NCI-H524 treated with DMSO at 0.1 percent for 48 hours (cell line): ENCODE measurements around the gene FAM76A.
A peak's percentile ranks its signal among the peaks of the same experiment; 100 is the strongest.
"Not testable (repeated sequence)": the region's sequence is repeated elsewhere in the genome, so short reads cannot be mapped to it uniquely, and the experiment has no call there.

Source experiments
- DNase-seq: peaks from one replicate; lab custom pipeline; 2025; lab: John Stamatoyannopoulos, UW

The FAM76A gene

DNA sequence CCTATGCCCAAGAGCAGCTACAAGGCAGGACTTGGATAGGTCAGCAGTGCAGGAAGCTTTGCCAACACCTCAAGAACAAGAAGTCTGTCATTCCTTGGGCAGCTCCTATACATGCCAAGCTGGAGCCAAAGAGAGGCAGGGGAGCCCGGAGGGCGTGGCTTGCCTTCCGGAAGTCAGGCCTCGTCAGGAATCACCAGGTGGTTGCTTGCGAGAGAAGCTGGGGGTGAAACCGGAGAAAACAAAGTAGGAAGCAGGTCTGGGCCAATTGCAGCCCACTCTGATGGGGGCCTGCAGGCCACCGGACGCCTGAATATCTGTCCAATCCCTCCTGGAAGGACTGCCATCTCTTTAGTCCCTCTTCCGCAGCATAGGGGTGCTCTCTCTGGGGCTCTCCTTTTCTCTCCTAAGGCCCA is 794 bp upstream of the FAM76A start:
- no peak for DNase-seq

DNA sequence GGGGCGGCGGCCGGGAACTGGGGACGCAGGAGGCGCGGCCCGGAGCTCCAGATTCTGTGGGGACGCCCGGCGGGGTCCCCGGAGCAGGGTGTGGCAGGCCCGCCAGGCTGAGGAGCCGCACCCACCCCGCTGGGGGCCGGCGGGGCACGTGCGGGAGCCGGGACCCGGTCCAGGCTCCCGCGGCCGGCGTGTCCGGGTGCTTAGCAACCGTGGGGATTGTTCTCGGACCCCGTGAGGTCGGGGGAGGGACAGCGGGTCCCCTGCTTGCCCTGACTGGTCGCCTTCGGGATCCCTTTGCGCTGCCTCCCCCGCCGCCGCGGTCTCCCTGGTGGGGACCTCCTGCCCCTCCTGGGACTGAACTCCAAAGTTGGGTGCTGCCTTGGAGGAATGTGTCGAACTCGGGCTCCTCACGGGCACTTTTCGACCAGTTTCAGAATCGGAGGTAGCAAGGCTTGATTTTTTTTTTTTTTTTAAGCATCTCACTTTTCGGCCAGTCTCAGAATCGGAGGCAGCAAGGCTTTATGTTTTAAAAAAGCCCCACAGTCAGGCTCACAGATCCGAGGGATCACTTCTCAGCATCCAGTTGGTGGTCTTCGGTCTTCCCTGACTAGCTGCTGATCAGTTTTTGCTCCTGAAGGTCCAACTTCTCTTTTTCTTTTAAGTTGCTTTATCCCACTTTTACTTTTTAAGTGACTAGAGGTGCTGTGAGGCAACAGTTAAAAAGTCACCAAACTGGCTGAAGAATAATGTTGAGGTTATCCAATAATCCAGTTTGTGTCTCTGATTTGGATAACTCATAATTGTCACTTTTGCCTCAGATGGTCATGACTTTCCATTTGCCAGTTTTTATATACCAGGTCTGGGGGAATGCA is 648 bp downstream of the FAM76A start:
- DNase-seq = no peak

DNA sequence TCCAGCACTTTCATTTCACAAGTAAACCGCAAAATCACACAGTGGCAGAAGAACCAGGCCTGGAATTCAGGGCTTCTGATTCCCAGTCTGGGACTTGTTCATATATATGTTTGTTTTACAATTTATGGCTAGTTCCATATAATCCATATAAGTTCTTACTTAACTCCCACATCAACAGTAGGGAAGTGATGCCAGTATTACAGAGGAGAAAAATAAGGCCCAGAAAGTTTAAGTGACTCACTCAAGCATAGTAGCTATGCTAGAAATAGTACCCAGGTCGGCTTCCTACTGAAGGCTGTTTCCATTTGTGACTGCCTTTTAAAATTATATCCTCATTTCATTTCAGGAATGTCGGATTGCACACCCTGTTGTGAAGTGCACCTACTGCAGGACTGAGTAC is 1.4 kb downstream of the FAM76A start:
- DNase-seq = no peak

DNA sequence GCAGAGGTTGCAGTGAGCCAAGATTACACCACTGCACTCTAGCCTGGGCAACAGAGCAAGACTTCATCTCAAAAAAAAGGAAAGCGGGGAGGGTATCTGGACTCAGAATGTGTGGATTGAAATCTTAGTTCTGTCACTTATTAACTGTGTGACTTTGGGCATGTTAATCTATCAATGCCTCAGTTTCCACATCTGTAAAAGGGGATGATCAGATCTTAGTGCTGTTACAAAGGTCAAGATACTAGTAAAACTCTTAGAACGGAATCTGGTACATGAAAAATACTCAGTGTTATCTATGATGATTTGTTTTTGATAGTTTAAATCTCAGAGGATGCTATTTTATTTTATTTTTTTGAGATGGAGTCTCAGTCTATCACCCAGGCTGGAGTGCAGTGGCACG is 10.5 kb downstream of the FAM76A start:
- DNase-seq = no peak

DNA sequence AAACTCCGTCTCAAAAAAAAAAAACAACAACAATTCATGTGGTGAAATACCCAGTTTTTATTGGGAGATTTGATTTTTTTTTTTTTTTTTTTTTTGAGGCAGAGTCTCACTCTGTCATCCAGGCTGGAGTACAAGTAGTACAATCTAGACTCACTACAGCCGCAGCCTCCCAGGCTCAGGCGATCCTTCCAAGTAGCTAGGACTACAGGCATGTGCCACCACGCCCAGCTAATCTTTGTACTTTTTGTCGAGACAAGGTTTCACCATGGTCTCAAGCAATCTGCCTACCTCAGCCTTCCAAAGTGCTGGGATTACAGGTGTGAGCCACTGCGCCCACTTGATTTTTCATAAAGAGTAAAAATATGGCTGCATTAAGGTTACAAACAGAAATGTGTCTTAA is 15.4 kb downstream of the FAM76A start:
- no peak for DNase-seq

DNA sequence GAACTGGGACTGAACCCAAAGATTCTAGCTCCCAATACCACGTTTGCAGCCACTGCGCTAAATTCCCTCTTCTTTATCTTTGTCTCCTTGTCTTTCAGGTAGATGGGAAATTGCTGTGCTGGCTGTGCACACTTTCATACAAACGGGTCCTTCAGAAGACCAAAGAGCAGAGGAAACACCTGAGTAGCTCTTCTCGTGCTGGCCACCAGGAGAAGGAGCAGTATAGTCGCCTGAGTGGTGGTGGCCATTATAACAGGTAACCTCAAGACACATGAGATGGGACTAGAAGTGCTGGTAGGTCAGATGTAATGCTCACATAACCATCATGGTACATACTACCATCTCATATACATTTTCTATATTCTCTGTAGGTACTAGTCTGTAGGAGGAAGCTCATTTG is 18.8 kb downstream of the FAM76A start:
- DNase-seq = no peak

DNA sequence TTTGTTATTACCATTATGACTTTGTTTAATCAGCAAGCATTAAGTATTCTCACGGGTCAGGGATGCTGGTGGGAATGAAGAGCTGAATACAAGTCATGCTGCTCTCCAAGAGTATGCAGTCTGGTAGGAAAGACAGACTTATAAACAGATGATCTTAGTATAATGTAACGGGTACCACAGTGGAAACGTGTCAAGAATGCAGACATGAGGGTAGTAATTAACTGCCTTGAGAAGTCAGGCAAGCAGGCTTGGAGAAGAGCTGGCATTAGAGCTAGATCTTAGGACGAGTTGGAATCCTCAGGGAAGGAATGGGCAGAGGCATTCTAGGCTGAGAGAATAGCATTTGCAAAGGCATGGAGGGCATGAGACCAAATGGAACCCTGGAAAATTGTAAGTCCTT is 19.7 kb downstream of the FAM76A start:
- DNase-seq = no peak

DNA sequence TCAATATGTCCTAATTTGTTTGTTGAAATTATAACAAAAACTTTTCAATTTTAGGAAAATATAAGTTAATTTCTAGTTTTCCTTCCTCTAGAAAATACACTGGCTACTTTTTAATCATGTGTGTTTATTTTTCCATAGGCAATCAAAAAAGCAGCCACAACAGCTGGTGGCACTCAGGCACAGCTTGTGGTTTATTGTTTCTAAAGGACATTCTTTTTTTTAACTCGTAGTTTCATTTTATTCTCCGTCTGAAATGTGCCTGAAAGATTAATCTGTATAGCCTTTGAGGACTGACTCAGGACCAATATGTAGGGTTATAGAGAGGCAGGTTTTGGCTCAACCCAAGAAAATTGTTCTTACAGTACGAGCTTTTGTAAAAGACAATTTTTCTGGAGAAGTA is 26.6 kb downstream of the FAM76A start:
- DNase-seq = no peak

DNA sequence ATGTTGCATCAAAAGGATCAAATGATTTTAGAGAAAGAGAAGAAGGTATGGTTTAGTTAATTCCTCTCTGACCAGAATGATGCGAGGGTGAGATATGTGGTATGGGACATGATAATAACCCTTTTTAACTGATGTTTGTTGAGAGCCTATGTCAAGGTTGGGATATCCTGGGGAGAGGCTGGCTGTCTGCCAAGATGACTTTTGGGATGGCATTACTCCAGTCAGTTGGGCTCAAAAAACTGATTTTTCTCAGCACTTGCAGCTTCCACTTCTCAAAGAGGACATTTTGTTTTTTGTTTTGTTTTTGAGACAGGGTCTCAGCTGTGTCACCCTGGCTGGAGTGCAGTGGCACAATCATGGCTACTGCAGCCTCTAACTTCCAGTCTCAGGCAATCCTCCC is 29.5 kb downstream of the FAM76A start:
- no peak for DNase-seq

DNA sequence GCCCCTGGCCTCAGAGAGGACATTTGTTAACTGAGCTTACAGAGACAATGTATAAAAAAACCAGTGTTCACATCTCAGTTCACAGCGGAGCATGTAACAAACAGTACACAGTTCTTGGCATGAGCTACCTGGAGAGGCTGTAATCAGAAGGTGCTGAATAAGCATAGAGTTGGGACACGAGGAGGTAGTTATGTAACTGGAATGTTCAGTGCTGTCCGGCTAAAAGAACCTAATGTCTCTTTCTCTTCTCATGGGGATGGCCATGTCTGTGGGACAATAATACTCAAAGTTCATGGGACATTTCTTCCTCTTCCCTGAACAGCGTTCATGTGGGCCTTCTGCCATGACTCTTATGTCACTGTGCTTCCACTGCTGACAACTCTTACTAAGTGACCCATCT is 30.1 kb downstream of the FAM76A start:
- no peak for DNase-seq

DNA sequence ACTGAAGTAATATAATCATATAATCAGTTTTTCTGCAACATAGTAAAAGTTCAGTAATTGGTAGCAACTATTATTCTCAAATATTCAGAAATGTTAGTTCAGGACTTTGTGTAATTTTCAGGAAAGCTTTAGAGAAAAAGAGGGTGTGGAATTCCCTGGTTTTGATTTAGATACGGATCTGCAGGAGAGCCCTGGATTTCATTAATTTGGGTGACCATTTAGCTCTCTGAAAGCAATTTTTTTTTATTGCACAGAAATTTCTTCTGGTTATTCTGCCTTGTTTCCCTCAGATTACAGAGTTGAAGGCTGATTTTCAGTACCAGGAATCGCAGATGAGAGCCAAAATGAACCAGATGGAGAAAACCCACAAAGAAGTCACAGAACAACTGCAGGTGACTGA is 33.5 kb downstream of the FAM76A start:
- DNase-seq = no peak

DNA sequence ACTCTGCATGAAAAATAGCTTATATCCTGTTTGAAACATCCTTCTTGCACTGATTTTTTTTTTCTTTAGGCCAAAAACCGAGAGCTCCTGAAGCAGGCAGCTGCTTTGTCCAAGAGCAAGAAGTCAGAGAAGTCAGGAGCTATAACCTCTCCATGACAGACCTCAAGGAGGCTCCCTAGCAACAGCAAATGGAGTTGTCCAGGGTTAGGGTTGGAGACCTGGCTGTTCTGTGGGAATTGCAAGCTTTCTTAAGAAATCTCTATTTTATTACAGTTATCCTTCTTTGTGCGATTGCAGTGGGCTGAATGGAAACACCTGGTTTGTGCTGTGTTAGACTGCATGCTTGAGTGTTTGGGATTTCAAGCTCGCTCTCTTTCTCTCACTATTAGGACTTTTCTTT is 34.7 kb downstream of the FAM76A start:
- DNase-seq = no peak

DNA sequence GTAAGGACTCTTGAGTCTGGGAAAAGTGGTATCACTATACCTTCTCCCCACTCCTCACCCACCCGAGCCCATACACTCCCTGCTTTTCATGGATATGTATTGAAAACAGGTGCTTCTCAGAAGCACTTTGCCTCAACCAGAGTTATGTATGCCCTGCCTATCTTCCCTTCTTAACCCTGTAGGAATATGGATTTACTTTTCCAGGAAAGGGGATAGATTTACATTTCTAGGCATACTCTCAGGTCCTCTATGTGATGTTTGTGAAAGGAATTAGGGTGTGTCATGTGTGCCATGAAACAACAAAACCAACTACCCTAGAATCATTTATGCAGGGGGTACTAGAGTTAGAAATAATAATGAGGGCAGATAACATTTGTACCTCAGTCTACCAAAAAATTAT is 36.3 kb downstream of the FAM76A start:
- DNase-seq = no peak

DNA sequence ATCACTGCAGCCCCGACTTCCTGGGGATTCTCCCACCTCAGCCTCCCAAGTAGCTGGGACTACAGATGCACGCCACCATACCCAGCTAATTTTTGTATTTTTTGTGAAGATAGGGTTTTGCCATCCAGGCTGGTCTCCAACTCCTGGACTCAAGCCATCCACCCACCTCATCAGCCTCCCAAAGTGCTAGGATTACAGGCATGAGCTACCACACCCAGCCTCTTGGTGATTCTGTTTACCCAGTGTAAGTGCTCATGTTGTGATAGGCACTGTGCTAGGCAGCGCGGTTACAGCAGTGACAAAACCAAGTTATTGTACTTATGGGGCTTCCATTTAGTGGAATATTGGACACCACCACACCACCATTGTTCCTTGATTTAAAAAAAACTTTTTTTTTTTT is 37.6 kb downstream of the FAM76A start:
- no peak for DNase-seq

DNA sequence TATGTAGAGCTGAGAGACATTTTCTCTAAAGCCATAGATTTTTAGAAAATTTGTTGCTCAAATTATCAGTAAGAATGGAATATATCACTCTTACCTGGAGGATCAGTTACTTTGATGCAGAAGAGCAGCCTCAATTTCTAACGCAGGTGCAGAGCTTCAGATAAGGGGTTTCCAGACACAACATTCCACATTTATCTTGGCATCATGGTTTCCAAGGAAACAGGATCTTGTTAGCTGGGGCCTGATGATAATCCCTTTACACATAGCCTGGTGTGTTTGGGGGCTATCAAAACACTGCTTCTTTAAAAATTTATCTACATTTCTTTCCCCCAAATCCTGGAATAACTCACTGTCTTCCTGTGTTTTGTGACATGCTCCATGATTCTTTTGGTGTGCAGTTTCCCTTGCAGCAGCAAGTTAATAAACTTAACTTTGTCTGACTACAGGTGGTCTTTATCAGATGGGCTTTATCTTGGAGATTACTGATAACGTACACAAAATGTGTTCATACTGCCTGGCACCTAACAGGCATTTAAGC is 44.6 kb downstream of the FAM76A start:
- no peak for DNase-seq

DNA sequence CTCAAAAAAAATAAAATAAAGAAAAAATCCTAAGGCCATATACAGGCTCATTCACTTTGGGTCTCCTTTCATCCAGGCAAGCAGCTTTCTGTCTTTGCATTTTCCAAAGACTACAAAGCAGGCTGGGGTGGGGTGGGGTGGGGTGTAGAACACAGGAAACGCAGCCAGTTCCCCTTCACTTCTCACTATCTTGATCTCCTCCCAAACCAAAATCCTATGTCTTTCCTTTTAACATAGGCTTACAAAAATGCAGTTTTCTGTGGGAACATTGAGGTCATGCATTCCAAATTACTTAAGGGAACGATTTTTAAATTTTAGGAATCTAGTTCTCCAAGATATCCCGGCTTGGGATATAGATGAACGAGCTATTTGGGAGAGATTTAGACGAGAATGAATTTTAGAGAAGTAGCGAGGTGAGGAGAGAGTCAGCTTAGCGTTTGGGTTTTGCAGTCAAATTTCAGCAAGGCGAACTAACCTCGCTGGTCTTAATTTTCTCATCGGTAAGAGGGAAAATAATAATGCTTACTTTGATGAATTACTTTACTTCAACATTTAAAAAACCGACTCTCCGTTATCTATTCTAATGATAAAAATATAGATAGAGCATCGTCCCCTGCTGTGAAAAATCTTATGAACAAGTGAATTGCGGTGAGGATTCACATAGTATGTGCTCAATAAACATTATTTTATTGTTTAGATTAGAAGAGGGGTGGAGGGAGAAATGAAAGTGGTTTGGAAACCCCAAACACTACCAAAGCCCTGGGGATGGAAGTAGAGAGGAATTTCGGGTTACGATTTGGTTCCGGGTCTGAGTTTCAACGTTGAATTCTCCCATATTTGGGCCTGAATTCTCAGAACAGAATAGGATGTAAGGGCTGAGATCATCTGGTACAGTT is 46.5 kb downstream of the FAM76A start:
- no peak for DNase-seq

DNA sequence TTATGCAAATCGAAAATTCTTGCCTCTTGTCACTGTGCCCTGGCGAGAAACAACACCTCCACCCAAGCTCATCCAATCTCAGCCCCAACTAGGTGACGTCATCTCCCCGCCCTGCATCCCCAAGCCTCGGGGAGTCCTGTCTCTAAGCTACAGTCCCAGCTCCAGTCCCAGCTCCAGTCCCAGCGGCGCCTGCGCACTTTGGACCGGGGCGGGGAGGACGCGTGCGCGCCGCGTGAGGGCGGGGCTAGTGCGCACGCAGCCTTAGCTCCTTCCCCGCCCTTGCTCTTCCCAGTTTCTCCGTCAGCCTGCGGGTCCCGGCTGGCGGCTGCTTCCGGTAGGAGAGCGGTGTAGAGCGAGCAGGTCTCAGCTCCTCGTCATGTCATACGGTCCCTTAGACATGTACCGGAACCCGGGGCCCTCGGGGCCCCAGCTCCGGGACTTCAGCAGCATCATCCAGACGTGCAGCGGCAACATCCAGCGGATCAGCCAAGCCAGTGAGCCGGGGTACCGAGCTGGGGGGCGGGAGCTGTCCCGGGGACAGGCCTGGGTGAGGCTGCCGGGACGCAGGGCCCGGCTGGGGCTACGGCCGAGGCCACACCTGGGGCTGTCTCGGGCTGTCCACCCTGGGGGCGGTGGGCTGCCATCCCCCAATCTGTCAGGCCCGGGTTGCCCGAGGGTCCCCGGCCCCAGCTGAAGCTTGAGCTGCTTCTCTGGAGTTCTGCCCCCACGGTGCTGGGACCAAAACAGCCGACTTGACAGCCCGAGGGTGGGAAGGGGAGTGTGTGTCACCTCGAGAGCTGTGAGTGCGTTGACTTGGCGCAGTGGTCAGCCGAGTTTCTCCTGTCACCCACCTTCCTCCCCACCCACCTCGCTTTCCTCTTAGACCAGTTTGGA is 47.4 kb downstream of the FAM76A start, which contains the start of gene STX12:
Gene STX12 (plus strand): TSS at position 288 of the 894 bp plus-strand sequence. CDS start 89 bp downstream, at position 377.
- peak; percentile 91 for DNase-seq

DNA sequence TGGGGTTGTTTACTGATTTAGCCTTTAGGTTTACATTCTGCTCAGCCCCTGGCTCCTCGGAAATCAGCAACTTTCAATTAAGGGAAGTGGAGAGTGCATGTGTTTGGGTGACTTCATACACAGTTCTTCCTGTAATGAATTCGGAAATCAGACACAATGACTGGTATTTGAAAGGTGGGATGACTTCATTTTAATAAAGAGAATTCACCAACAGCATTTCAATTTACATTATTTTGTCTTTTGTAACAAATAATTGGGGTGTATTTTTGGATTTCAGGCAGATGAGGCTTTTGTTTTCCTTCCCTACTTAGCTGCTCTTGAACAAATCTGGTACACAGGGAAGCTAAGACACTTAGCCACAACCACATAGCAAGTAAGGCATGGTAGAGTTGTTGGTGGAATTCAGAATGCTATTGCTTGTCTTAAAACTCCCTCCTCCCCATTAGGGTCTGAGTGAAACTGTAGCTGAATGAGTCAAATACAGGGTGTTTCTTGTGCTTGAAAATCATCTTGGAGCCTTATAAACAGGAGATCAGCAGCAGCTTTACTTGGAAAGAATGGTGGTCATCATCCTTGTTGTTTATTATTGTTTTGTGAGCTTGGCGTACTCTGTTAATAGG is 48.2 kb downstream of the FAM76A start:
- DNase-seq = no peak

DNA sequence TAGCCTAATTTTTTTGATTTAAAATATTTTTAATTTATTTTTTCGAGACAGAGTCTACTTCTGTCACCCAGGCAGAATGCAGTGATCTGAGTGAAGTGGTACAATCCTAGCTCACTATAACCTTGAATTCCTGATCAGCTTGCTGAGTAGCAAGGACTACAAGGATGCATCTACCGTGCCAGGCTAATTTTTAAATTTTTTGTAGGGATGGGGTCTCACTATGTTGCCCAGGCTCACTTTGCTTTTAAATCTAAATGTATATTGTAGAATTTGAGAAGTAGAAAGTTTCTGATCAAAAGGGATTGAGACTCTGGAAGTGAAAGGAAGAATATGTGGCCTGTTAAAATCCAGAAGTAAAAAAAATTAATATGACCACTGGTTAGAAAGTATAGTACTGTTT is 48.9 kb downstream of the FAM76A start:
- no peak for DNase-seq

DNA sequence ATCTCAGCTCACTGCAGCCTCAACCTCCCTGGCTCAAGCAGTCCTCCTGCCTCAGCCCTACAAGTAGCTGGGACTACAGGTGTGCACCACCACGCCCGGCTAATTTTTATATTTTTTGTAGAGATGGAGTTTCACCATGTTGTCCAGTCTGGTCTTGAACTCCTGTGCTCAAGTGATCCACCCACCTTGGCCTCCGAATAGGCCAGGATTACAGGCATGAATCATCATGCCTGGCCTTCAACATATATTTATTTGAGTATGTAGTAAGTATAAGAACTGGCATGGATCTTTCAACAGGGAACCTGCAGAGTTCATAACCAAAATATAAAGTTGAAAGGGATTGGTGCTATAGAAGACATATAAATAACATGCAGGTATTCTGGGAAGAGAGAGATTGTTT is 49.6 kb downstream of the FAM76A start:
- not testable (repeated sequence) for DNase-seq

DNA sequence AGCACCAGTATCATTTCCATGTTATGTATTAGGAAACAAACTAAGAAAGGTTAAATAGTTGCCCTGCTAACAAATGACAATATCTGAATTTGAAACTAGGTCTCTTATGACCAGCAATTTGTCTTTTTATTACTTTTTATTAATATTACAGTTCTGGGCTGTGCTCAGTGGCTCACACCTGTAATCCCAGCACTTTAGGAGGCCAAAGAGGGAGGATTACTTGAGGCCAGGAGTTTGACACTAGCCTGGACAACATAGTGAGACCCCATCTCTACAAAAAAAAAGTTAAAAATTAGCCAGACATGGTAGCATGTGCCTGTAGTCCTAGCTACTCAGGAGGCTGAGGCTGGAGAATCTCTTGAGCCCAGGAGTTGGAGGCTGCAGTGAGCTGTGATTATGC is 50.5 kb downstream of the FAM76A start:
- DNase-seq = not testable (repeated sequence)
